ENCODE measurements around the gene TMEM250.
A peak's percentile ranks its signal among the peaks of the same experiment; 100 is the strongest.

The TMEM250 gene

DNA sequence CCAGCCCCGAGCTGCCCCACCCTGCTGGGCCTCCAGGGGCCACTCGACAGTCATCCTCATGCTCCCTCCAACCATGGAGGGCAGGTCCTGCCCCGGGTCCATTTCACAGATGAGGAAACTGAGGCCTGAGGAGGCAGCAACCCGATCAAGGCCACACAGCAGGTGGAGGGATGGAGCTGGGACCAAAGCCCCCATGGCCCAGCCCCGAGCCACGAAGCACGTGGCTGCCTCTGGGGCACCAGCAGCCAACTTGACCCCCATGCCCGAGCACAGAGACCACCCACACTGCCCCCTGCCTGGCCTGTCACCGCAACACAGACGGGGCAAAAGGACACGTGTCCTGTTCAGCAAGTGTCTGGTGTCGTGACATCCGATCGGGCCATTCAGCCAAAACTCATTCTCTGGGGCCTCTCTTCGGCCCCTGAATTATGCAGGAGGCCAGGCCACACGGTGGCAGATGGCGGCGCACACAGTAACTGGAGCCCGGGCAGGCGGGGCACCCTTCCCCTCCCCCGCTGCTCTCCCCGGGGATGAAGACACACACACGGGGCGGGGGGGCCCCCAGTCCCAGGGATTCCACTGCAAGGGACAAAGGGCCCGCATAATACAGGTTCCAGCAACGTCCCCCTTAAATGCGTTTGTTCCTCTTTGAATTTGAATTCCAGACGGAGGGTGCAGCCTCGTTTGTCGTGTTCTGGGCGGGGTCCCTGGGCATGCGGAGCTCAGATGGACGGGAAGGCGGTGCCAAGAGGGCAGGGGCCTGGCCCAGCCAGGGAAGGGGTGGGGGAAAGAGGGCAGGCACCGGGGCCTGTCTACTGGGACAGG is 29.4 kb upstream of the TMEM250 start:
- no peak for DNase-seq (ENCODE audit: low spot score)

- no peak for DNase-seq (ENCODE audit: low spot score)
These were observed 28.6 kb upstream of the TMEM250 start for GRCh38 chr9:136147038-136147889.

DNA sequence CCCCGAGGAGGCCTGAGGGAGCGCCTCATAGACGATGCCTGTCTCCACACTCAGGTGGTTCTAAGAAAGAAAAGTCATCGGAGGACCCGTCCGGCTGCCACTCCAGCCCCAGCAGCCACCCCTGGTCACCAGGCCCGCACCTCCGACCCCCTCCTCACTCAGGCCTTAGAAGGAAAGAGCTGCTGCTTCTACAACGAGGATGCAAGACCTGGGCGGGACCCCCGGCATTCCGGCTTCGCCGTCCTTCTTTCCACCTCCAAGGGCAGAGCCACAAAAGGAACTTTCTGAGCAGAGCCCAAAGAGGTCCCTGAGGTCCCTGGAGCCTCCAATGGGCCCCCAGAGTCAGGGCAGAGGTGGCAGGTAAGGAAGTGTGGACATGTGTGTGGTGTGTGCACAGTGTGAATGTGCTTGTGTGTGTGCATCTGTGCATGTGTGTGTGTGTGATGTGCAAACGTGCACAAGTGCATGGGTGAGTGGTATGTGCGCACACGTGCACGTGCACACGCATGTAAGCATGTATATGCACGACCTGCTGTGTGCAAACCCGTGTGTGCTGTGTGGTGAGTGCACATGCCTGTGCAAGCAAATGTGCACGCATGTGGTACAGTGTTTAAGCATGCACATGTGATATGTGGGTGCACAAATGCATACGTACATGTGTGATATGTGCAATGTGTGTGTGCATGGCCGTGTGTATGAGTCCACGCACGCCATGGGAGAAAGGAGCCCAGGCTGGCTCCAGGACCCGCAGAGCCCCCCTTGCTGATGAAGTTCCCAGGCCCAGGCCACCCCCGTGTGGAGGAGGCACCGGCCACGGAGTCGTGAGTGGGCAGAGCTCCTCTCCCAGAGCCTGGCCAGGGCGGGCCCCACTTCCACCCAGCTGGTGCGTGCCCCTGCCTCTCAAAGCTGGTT is 27.7 kb upstream of the TMEM250 start:
- no peak for DNase-seq (ENCODE audit: low spot score)

- no peak for DNase-seq (ENCODE audit: low spot score)
These were observed 26.9 kb upstream of the TMEM250 start for GRCh38 chr9:136145580-136145979.

GRCh38 chr9:136144450-136144849 is 25.8 kb upstream of the TMEM250 start:
- no peak for DNase-seq (ENCODE audit: low spot score)

DNA sequence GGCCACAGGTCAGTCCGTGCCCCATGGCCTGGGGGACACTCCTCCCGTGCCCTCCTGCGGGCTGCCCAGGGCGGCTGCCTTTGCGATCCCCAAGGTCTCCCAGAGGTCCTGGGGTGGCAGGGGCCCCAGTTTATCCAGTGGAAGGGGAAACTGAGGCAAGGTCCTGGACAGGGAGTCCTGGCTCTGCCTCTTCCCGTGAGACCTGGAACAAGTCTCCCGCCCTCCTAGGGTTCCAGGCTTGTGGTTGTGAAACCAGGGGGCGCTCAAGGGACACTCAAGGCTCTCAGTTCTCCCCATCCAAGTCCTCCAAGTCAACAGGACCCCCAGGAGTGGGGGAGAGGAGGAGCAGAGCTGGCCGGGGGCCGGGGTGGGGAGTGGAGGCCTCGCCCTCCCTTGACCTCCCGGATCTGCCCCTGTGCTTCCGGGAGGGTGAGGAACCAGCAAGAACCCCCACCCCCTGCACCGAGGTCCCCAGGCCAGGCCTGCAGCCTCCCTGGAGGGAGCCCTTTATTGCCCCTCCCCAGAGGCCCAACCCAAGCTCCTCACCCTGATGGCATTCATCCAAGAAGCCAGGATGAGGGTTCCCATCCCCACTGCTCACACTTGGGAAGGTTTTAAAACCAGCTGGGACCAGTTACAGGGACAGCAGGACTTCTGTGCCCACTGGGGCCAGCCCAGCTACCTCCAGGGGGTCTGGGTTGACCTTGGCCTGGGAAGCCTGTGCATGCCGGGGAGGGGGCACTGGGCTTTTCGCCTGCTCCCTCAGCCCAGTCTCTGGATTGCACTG is 24.7 kb upstream of the TMEM250 start:
- peak; percentile 74 for DNase-seq (ENCODE audit: low spot score)

DNA sequence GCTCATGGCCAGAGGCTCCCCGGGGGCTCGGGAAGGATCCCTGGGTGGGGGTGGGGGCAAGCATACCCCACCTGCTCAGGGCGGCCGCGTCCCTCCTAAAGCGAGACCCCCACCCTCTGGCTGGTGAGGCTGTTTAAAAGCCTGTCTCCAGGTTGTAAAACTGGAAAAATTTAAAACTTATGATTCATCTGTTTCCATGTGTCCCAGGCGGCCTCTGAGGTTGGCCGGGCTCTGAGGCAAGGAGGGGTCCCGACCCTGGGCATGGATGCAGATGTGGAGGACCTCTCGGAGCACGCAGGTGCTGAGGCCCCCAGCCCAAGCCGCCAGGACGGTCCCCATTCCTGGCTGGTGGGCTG is 24.2 kb upstream of the TMEM250 start:
- no peak for DNase-seq (ENCODE audit: low spot score)

DNA sequence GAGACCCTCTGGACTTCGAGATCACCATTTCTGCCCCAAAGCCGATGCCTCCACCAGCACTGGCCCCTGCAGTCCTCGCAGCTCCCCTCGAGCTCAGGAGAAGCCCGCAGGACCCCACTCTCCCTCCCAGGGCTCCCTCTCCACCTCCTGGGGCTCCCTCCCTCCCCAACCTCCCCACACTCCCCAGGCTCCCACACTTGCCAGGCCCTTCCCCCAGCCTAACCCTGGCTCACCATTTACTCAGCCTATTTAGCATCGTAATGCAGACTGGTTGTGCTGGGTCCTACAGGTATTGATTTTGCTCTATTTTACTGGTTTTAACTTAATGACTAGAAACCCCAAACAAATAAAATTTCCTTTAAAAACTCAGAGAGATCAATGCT is 23.7 kb upstream of the TMEM250 start:
- no peak for DNase-seq (ENCODE audit: low spot score)

DNA sequence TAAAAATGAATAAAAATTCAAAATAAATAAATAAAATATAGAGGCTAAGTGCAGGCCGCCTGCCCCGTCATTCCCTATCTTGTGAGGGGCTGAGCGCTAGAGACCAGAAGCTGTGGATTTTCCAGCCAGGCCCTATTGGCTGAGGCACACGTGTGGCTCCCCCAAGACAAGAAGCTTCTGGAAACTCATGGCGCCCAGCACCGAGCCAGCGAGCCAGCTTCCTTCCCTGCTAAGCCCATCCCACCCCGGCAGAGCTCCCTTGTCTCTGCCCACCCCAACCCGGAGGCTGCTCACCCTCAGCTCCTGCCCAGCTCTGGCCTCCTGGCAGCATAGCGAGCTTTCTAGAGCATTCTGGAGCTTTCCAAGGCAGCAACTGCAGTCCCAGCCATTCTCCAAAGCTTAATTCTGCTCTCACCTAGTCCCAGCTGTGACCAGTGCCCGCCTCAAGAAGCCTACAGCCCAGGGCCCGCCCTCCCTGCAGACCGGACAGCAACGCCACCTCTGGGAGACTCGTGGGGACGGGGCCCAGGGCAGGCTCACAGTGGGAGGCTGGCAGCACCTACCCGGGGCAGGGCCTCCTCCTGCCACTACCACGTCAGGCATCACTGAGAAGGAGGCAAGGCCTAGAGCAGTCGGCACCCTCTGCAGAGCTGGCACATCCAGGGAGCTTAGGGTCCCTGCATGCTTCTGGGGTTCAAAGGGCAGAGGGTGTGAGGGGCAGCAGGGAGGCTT is 23.2 kb upstream of the TMEM250 start:
- DNase-seq (ENCODE audit: low spot score), result no peak

DNA sequence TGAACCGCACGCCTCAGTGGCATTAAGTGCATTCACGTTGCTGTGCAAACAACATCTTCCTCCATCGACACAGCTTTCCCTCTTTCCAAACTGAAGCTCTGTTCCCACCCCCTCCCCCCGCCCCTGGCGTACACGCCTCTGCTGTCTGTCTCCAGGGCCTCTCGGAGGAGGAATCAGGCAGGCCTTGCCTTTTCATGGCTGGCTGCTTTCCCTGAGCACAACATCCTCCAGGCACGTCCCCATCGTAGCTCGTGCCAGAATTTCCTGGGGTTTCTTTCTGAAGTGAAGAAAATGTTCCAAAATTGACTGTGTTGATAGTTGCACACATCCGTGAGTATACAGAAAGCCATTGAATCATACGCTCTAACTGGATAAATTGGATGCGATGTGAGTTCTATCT is 22.3 kb upstream of the TMEM250 start:
- no peak for DNase-seq (ENCODE audit: low spot score)

- DNase-seq (ENCODE audit: low spot score), result no peak
These were observed 21.4 kb upstream of the TMEM250 start for GRCh38 chr9:136140046-136140445.

- DNase-seq (ENCODE audit: low spot score), result peak; percentile 83
These were observed 19.9 kb upstream of the TMEM250 start for GRCh38 chr9:136138566-136138965.

DNA sequence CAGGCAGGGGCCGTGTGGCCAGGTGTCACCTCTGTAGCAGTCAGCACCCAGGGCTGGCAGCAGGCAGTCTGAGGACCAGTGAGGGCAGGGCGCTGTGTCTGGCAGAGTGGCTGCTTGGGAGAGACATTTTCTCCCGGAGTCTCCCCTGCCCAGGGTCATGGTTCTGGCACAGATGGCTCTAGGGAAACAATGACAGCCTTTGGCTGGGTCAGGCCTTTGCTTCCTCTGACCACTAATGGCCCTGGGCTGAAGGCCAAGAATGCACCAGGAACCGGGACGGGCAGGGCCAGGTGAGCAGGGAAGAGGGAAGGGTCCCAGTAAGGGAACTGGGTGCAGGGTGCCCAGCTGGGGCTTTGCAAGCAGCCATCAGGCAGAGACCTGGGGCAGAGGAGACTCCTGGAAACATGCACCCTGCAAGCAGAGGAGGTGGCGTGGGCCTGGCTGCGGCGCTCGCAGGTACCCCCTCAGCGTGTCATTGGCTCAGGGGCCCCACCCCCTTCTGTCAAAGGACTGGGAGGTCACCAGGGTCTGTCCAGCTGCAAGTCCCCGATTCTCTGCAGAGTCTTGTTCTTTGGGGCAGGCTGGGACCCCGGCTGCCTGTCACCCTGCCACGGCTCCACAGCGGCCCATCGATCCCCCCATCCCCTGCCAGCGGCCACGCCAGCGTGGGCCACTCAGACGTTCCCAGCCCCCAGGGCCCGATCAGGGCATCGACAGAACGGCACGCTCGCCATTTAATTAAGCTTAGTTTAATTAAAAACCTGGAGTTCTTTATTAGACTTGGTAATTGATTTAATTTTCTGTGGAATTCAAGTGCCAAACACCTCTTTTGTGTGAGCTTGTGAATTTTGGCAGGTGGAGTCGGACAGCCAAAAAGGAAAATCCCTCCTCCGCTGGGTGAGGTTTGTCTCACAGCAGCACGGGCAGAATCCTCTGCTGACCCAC is 18.9 kb upstream of the TMEM250 start:
- DNase-seq (ENCODE audit: low spot score), result no peak

DNA sequence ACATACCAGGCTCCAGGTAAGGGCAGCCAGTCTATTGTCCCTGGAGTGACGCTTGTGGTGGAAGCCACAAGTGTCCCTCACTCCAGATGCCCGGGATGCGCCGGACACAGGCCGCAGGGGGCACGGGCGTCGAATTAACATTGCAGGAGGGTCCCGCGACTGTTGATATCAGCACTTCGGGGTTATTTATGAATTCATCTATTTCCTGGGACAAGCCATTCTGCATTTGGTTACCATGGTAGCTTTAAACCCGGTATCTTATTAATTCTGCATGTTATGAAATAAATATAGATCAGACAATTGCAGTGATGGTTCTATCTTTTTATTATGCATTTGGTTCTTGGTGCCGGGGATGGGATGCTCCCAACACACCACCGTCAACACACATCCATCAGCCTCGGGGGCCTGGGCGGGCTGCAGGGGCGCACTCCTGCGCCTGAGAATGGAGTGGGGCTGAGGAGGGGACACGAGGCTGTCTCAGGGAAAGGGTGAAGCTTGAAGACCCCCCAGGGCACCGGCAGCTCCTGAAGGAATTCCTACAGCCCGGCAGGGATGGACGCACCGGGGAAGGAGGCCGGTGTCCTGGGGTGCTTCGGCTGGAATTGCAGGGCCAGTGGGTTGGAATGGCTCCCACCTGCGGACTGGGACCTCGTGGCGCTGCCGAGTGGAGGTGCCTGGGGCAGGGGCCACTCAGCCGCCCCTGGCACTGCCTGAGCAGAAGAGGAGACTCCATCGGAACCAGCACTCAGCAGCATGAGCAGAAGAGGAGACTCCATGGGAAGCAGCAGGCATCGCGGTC is 17.7 kb upstream of the TMEM250 start:
- DNase-seq (ENCODE audit: low spot score), result no peak

- DNase-seq (ENCODE audit: low spot score), result no peak
These were observed 16.9 kb upstream of the TMEM250 start for GRCh38 chr9:136135326-136136126.

DNA sequence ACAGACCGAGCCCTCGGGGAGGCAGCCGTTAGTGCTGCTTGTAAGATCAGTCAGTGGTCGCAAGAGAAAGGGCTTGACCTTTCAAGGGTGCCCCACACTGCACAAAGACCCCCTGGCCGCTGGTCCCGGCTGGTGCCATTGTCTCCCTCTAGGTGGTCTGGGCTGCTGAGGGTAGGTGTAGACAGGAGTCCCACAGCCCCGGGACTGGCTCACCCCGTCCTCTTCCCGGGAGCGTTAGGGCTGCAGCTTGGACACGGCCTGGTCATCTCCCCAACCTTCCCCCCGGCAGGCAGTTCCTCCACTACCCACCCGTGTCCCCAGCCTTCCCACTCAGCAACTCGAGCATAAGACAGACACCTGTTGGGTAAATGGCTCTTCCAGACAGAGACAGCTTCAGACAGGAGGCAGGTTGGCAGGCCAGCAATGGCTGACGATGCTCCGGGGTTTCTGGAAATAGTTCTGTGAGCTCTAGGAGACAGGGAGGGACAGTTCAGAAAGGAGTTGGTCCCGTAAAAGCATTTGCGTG is 15.3 kb upstream of the TMEM250 start:
- DNase-seq (ENCODE audit: low spot score), result no peak

GRCh38 chr9:136133191-136133958 is 14.7 kb upstream of the TMEM250 start:
- peak; percentile 91 for DNase-seq (ENCODE audit: low spot score)

All from HuH-7.5 (cell line).